ENCODE data around the gene SPC25. TPM values are rescaled to one million over a fixed set of nuclear protein-coding genes. Genes with fewer than 3 reads are reported as not detected.

The SPC25 gene
- total and polyA plus RNA-seq, 2 donors (not counting 1 experiment from before 2014, with no cell fraction given), result 0.12 to 0.64 TPM

DNA sequence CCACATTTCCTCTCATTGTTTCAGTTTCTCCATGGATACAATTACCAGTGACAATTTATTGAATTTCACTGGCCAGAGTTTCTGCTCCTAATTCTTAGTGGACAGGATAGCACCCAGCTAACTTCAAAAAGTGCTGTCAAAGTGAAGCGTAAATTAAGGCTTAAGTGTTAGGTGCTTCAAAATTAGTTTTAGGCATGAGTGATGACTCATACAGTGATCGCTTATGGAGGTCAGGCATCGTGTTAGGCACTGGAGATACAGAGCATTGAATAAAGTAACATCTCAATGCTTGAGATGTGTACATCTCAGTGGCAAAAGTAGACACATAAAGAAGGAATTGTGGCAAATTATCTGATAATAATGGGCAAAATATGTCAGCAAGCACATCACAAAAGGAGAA, 47.0 kb downstream of the SPC25 start:
- ChIA-PET CTCF (no interaction called here), POLR2A (no interaction called here)
- Histone ChIP-seq H3K4me3 (ENCODE audit: control extremely low read depth in 1 of 5, extremely low read depth in 1 of 5, insufficient read depth in 1 of 5, low read depth in 2 of 5, low read length in 4 of 5) (no peak overlapping the region), H3K4me2 (replicated peaks; ENCODE audit: low read depth, low read length, poor library complexity, severe bottlenecking) (no peak overlapping the region), H3K27me3 (replicated peaks in 1 of 4; ENCODE audit: control extremely low read depth in 1 of 4, control insufficient read depth in 3 of 4, insufficient read depth in 4 of 4, low read length in 3 of 4) (no peaks in the 10 kb centered on the region), H3K9me3 (ENCODE audit: control extremely low read depth in 1 of 3, control insufficient read depth in 2 of 3, insufficient read depth in 1 of 3, low read length in 2 of 3) (no peaks in the 10 kb centered on the region), H2AFZ (ENCODE audit: insufficient read depth, low read depth, low read length, poor library complexity, severe bottlenecking) (no peak overlapping the region), H3K27ac (ENCODE audit: low read length in 2 of 2) (no peak overlapping the region), H3K79me2 (ENCODE audit: control insufficient read depth, insufficient read depth, low read length) (no peaks in the 10 kb centered on the region), H4K20me1 (ENCODE audit: control insufficient read depth, insufficient read depth, low read length, poor library complexity, severe bottlenecking) (no peaks in the 10 kb centered on the region), H3K4me1 (ENCODE audit: control insufficient read depth in 2 of 2, insufficient read depth in 2 of 2, low read length in 2 of 2) (no peaks in the 10 kb centered on the region), H3K9ac (ENCODE audit: low read length) (no peak overlapping the region), H3K36me3 (replicated peaks in 1 of 2; ENCODE audit: control extremely low read depth in 1 of 2, control insufficient read depth in 1 of 2, extremely low read depth in 1 of 2, insufficient read depth in 2 of 2, low read length in 1 of 2) (no peaks in the 10 kb centered on the region)
- Mint-ChIP-seq H3K4me1 (no peaks in the 10 kb centered on the region), H3K27me3 (no peaks in the 10 kb centered on the region), H3K4me3 (no peak overlapping the region), H3K9me3 (ENCODE audit: insufficient read depth) (no peaks in the 10 kb centered on the region), H3K27ac (no peak overlapping the region)
- TF ChIP-seq CTCF (IDR thresholded peaks at IDR 0.05) (no peak), EZH2 (IDR thresholded peaks at IDR 0.05; ENCODE audit: borderline replicate concordance, insufficient read depth, low read depth, low read length, poor library complexity, severe bottlenecking) (no peak)
- 80% methylated on average over 2 of the region's 3 CpGs for WGBS (ENCODE audit: insufficient coverage)
- no peak for ATAC-seq (ENCODE audit: low read depth)
- no peak for DNase-seq
- intact Hi-C loops (cut with micrococcal nuclease), result no loop called here

- no peak overlapping the region for H3K27ac ChIP-seq (ENCODE audit: low read length in 2 of 2)
- H3K36me3 ChIP-seq (replicated peaks in 1 of 2; ENCODE audit: control extremely low read depth in 1 of 2, control insufficient read depth in 1 of 2, extremely low read depth in 1 of 2, insufficient read depth in 2 of 2, low read length in 1 of 2), result no peaks in the 10 kb centered on the region
- ATAC-seq (ENCODE audit: low read depth) (no peak), DNase-seq (no peak)
- H3K79me2 ChIP-seq (ENCODE audit: control insufficient read depth, insufficient read depth, low read length), result no peaks in the 10 kb centered on the region
- no peaks in the 10 kb centered on the region for H3K9me3 ChIP-seq (ENCODE audit: control extremely low read depth in 1 of 3, control insufficient read depth in 2 of 3, insufficient read depth in 1 of 3, low read length in 2 of 3)
- no peaks in the 10 kb centered on the region for H3K4me1 Mint-ChIP-seq
- H3K27me3 ChIP-seq (replicated peaks in 1 of 4; ENCODE audit: control extremely low read depth in 1 of 4, control insufficient read depth in 3 of 4, insufficient read depth in 4 of 4, low read length in 3 of 4), result no peaks in the 10 kb centered on the region
- no peak overlapping the region for H3K27ac Mint-ChIP-seq
- no peak overlapping the region for H3K9ac ChIP-seq (ENCODE audit: low read length)
- WGBS (ENCODE audit: insufficient coverage), result 100% methylated on average over 1 of the region's 2 CpGs
- no peaks in the 10 kb centered on the region for H3K27me3 Mint-ChIP-seq
- no peak overlapping the region for H3K4me3 ChIP-seq (ENCODE audit: control extremely low read depth in 1 of 5, extremely low read depth in 1 of 5, insufficient read depth in 1 of 5, low read depth in 2 of 5, low read length in 4 of 5)
- TF ChIP-seq EZH2 (IDR thresholded peaks at IDR 0.05; ENCODE audit: borderline replicate concordance, insufficient read depth, low read depth, low read length, poor library complexity, severe bottlenecking) (no peak), CTCF (IDR thresholded peaks at IDR 0.05) (no peak)
- ChIA-PET CTCF (no interaction called here), POLR2A (no interaction called here)
- H3K9me3 Mint-ChIP-seq (ENCODE audit: insufficient read depth), result no peaks in the 10 kb centered on the region
- intact Hi-C loops (cut with micrococcal nuclease), result no loop called here
- H3K4me2 ChIP-seq (replicated peaks; ENCODE audit: low read depth, low read length, poor library complexity, severe bottlenecking), result no peak overlapping the region
- H3K4me1 ChIP-seq (ENCODE audit: control insufficient read depth in 2 of 2, insufficient read depth in 2 of 2, low read length in 2 of 2), result no peaks in the 10 kb centered on the region
- H2AFZ ChIP-seq (ENCODE audit: insufficient read depth, low read depth, low read length, poor library complexity, severe bottlenecking), result no peak overlapping the region
- H4K20me1 ChIP-seq (ENCODE audit: control insufficient read depth, insufficient read depth, low read length, poor library complexity, severe bottlenecking), result no peaks in the 10 kb centered on the region
- no peak overlapping the region for H3K4me3 Mint-ChIP-seq
These were observed 48.8 kb downstream of the SPC25 start for GRCh38 chr2:168841445-168841844.
